Stimulated activated CD4-positive, alpha-beta T cell treated with anti-CD3 and anti-CD28 coated beads, Interleukin-12 subunit alpha, Interleukin-12 subunit beta, amount 100 ng/mL, for 4 hours (primary cell): ENCODE measurements around the gene OMA1.
"Not testable (repeated sequence)": the region's sequence is repeated elsewhere in the genome, so short reads cannot be mapped to it uniquely, and the experiment has no call there.

Experiments
- DNase-seq: peaks from one replicate; pipeline ENCODE4 v3.0.0-alpha.2; 2020

Gene OMA1

DNA sequence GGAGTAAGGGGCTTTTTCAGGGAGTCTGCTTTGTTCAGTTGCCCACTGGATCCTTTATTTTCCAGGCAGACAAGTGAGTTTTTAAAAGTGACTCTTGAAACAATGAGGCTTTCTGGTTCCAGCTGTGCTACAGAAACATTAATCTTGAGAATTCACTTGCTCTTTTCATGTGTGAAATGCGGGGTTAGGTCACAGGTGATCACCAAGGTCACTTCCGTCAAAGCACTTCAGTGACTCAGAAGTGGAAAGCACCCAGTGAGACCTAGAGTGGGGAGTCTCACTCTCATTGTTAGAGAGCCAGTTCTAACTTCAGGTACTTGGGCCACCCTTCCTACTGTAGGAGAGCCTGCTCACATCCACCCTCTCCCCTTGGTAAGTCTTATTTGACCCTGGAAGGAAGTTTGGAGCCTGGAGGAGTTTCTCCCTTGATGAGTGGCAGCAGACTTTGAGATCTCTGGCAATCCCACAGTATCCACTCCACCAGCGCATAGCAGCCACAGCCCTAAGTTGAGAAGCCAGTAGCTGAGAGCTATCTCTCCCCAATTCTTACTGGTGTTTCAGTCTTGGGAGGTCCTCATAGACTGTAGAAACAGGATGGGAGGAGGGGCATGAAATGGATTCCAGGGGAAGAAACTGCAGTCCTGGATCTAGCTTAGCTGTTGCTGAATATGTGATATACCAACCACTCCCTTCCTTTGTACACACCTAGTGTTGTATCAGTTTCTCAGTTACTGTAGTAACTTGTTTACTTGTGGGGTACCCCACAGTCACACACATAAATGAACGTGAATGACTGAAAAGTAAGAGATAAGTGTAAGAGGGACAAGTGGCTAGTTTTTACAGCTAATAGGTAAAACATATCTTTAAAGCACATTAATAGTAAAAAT lies 27.4 kb upstream of the OMA1 start:
- no peak for DNase-seq

DNA sequence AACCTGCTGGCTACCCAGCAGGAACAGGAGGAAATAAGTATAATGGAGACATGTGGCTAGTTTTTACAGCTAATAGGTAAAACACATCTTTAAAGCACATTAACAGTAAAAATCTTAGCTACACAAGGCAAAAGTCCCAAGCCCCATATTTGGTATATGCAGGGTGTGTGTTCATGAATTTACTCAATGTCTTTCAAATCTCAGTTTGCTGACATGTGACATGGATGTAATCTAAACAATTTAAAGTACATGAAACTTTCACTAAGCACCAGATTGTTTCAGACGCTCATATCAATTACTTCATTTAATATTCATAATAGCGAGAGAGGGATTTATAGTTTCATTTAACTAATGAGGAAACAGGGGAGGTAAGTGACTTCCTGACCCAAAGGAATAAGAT lies 26.6 kb upstream of the OMA1 start:
- DNase-seq, result no peak

DNA sequence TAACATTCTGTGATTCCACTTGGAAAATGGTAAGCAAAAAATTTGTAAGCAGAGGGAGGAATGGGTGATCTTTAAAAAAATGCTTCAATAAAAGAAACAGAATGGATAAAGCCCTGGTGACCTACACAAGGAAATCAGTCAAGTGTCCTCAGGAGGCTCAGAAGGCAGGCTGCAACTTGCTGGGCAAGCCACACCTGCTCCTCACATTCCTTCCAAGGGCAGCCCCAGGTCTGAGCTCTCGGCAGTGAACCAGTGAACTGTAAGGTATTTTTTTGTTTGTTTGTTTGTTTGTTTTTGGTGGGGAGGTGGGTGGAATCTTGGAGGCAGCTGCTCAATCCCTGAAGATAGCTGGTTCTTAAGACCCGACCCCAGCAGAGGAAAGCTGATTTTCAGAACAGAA lies 26.2 kb upstream of the OMA1 start:
- DNase-seq, result no peak

GRCh38 chr1:58571616-58572015 lies 25.1 kb upstream of the OMA1 start:
- no peak for DNase-seq

DNA sequence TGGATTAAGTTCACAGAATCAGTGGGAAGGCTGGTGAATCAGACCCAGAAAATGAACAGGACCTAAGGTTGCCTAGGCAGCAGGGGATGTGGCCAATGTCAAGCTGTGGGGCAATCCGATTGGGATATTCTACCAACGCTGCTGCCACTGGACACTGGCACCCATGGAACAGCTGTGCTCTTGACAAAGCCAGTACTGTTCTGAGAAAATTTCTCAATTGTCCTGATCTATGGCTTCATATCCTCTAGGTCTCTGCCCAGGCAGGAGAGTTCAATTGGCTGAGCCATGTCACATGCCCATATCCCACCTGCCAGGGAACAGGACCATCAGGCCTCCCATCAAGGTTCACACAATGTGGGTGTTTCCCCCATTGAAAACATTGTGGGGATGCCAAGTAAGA lies 24.3 kb upstream of the OMA1 start:
- no peak for DNase-seq

GRCh38 chr1:58570094-58570493 lies 23.6 kb upstream of the OMA1 start:
- DNase-seq, result no peak

DNA sequence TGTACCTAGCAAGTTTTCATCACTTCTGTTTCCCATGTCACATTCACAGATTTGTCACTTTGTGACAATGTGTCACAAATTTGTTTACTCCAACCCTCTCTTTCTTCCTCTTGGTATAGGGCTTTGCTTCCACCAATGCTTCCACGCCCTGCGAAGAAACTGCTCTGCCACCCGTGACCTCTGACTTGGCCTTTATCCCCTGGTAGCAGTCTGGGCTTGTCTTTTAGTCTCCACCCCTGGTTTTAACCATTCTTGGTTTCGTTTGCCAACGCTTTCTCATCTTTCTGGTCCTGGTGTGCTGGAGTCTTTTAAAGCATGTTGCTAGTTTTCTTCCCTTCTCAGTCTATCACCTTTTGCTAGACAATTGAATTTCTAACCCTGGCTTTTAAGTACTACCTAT lies 22.4 kb upstream of the OMA1 start:
- no peak for DNase-seq

DNA sequence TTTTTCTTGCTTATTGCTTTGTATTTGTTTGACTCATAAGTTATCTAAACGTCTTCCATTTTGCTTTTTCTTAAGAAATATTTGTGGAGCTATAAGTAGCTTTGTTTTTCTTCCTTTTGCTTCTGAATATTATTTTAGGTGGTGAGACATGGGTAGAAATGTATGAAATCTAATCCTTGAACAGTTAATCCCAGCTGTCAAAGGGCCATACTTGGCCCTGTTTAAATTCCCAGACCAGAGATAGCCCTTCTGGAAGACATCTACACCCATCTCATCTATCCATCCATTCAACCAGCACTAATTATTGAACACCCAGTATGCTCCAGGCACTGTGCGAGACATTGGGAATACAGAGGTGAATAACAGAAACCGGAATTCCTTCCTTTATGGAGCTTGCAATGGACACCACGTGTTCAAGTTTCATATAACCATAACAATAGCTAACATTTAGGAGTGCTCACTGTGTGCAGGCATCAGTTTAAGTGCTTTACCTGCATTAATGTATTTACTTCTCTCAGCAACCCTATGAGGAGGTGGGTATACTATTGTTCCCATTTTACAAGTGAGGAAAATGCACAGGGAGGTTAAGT lies 21.8 kb upstream of the OMA1 start:
- DNase-seq, result no peak

- no peak for DNase-seq
Measured at GRCh38 chr1:58566339-58566738, 19.8 kb upstream of the OMA1 start.

GRCh38 chr1:58563715-58564114 lies 17.2 kb upstream of the OMA1 start:
- DNase-seq, result not testable (repeated sequence)

DNA sequence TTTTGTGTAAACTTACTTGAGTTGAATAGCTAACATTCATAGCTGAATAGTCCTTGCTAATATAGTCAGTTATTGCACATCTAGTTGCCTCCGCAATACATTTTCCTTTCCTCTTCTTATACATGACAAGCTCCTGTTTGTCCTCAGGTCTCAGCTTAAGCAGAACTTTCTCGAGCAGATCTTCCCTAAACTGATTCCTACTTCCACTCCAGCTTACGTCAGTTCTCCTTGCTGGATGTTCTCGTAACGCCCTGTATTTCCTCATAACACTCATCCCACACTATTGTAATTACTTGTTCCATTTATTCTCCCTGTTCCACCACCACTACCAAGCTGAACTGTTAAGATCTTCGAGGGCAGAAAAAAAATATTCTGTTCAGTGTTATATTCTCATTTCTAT lies 15.1 kb upstream of the OMA1 start:
- DNase-seq, result no peak

DNA sequence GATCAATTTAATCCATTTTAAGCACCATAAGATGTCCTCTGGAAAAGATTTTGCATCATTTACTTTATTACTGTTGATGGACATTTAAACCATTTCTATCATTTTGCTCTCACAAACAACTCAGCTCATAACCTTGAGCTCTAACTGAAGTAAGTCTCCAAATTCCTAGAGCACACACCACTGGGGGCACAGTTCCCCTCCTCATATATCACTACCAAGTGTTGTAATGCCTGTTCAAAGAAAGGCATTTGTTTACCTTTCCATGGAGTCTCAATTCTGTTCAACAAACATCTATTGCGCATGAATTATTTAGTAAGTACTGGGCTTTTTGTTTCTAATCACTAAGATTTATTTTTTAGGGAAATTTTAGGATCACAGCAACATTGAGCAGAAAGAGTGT lies 8.9 kb upstream of the OMA1 start:
- no peak for DNase-seq

DNA sequence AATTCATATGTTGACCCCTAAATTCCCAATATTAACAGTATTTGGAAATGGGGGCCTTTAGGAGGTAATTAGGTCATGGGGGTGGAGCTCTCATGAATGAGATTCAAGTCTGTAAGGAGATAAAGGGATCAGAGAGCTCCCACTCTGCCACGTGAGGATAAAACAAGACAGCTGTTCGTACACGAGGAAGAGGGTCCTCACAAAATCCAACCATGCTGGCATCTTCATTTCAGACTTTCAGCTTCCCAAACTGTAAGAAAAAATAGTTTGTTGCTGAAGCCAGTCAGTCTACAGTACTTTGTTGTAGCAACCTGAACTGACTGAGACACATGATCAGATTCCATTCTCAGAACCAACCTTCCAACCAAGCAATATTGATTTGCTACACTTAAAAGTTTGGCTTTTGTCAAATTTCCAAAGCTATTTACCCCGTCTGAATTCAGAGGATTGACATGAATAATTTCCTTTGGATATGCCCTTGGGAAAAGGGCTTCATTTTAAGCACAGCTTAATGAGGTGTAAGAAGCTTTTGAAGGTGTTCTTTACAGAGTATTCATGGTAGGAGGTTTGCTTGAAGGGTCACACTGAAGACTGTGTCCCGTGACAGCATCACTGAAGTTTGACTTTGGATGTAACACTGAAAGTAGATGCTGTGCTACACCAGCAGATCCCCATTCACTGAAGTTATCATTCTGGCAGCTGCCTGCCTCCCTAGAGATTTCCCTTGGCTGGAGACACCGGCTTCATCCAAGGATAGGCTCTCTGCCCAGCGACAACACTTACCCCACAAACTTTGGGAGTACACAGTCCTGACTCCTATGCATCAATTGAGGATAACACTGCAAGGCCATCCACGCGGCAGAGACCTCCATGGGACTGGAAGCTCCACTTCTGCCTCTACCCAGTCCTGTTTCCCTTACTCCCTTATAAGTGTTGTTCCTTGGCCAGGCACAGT lies 4.9 kb upstream of the OMA1 start:
- no peak for DNase-seq

DNA sequence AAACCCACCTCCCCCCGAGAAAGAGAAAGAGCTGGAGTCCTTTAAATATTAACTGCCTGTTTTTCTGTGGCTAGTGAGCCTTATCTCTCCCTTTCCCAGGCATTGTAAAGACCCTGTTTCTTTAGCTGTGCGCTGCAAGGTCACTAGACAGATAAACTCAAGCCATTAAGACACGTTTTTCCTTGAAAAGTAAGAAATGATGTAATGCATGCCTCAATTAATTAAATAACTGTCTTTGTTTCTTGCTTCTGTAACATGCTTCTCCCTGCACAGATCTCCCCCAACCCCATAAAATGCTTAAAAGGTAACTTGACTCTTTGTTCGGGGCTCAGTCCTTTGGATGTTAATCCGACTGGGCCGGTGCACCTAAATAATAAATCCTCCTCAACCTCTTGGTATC lies 2.8 kb upstream of the OMA1 start:
- not testable (repeated sequence) for DNase-seq

- no peak for DNase-seq
Measured at GRCh38 chr1:58548371-58548770, 1.8 kb upstream of the OMA1 start.

DNA sequence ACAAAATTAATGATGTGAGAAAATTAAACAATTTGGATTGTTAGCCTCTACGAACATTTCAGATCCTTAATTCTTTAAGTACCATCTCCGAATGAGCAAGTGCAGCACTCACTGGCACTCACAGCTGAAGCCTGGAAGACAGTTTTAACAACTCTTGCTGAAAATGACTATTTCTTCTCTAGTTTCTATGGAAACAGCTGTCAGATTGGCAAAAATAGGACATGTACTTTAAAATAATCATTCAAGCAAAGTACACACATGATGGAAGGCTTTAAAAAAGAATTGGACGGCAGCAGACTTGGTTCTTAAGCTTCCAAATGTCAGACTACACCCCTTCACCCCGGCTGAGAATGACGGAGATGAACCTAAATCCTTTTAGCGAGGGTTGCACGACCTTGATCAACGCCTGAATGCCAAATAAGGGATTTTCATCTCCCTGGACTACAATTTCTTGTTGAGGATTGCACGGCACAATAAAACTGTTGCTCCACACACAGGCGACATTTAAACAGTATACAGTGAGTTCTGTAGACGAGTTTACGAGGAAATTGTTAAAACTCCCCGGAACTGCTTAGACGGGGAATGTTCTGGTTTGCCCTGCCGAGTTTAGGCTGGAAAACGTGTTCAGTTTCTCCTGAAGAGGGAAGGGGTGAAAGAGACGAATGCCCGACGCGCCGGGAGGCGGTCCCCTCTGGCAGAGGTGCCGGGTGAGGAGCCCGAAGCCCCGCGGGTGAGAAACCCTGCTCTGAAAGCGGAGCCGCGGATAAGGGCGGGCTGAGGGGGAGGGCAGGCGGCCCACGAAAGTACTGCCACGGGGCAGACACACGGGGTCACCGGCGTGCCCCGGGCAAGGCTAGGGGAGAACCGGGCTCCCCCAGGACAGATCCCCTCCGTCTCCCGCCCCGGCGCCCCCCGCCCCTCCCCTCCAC lies 671 bp downstream of the OMA1 start:
- DNase-seq, result peak; percentile 72

DNA sequence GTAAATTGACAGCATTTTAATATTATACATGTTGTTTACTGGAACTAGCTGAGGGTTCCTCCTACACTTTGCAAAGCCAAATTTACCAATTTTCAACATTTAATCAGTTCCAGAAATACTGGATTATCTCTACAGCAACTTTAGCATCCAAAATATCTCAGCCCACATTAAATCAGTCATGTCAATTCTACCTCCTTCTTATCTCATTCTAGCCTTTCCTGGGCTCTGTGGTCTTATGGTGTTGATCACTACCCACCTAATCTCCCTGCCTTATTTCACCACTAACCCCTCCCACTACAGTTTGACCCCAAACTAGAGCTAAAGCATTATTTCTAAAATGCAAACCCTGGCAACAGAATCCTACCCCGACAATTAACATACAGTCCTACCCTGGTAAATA lies 3.3 kb downstream of the OMA1 start:
- DNase-seq, result no peak

- DNase-seq, result no peak
Measured at GRCh38 chr1:58539553-58539952, 7.0 kb downstream of the OMA1 start.

DNA sequence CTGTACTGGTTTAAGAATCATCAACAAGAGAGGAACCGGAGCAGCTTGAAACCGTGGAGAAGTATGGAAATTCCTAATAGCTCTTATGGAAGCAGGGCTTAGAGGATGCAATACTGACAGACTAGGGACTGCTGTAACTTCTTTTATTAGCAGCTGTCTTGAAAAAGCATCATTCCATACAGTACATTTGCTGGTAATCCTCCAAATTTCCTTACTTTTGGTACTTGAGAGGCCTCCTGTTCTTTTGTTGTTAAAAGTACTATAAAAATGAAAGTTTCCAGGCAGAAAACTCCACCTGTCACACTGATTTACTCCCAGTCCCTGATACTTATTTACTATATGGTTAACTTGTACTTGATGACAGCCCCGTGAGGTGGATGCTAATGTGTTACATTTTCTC lies 7.7 kb downstream of the OMA1 start:
- DNase-seq, result no peak

DNA sequence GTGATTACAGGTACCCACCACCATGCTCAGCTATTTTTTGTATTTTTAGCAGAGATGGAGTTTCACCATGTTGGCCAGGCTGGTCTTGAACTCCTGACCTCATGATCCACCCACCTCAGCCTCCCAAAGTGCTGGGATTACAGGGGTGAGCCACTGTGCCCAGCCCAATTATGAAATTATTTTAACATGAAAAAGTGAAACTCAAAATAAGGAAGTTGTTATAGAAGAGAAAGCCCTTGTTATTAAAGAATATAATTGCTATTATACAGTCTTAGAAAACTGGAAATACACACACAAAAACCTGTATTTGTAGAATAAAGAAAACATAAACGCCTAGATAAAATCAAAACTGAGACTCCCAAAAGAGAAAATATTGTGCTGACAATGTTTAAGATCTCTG lies 14.7 kb downstream of the OMA1 start:
- DNase-seq, result not testable (repeated sequence)

DNA sequence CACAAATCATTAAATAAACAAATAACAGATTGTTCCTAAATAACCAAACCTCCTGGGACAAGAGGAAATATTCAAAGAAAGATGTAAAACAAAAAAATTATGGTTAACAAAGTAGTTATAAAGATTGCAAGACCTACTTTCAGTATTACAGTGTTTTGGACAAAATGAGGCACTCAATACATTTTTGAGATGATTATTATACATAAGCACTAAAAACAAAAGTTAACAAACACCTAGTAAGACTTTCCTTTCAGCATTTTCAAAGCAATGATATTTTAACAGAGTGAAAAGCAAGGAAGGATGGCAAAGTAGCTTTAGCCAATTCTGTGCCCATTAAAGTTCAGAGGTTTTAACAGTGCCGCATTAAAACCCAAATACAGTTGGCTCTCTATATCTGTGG lies 17.2 kb downstream of the OMA1 start:
- no peak for DNase-seq

GRCh38 chr1:58528518-58528917 lies 18.0 kb downstream of the OMA1 start:
- no peak for DNase-seq
